NK-92 treated with Interleukin-12 subunit alpha and Interleukin-12 subunit beta, amount 100 ng/mL, for 24 hours (cell line): ENCODE measurements around the gene ADAM22.
"Not testable (repeated sequence)": the region's sequence is repeated elsewhere in the genome, so short reads cannot be mapped to it uniquely, and the experiment has no call there.

Experiments
- DNase-seq: peaks from one replicate; lab custom pipeline; 2025; lab: John Stamatoyannopoulos, UW

ADAM22 gene, protein sequence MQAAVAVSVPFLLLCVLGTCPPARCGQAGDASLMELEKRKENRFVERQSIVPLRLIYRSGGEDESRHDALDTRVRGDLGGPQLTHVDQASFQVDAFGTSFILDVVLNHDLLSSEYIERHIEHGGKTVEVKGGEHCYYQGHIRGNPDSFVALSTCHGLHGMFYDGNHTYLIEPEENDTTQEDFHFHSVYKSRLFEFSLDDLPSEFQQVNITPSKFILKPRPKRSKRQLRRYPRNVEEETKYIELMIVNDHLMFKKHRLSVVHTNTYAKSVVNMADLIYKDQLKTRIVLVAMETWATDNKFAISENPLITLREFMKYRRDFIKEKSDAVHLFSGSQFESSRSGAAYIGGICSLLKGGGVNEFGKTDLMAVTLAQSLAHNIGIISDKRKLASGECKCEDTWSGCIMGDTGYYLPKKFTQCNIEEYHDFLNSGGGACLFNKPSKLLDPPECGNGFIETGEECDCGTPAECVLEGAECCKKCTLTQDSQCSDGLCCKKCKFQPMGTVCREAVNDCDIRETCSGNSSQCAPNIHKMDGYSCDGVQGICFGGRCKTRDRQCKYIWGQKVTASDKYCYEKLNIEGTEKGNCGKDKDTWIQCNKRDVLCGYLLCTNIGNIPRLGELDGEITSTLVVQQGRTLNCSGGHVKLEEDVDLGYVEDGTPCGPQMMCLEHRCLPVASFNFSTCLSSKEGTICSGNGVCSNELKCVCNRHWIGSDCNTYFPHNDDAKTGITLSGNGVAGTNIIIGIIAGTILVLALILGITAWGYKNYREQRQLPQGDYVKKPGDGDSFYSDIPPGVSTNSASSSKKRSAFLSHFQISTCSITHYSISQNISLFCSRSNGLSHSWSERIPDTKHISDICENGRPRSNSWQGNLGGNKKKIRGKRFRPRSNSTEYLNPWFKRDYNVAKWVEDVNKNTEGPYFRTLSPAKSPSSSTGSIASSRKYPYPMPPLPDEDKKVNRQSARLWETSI

DNA sequence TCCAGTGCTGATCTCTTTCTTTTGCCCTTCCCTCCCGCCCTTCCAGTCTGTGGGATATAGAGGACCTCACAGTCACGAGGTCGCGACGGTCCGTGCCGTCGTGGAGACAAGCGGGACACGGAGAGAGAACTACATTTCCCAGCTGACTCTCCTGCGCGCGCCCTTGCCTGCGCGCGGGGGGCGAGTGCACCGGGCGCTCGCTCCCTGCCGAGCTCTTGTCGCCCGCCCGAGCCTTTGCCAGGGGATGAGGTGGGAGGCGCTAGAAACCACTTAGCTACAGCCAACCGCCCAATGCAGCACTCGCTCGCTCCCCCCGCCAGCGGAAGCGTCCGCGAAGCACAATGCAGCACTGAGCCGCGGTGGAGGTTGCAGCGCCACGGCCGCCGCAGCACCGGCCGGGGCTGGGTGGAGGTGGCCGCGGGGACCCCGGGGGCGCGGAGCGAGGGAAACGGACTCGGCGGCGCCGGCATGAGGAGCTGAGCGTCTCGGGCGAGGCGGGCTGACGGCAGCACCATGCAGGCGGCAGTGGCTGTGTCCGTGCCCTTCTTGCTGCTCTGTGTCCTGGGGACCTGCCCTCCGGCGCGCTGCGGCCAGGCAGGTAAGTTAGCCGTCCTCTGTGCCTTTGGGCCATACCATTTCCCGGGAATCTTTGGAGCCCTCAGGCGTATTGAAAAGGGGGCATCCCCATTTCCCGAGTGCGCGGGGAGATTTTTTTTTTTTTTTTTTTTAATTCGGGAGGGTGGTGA is at the start of gene ADAM22:
ADAM22 (plus strand) TSS at position 299 of the 746 bp plus-strand sequence; CDS start at position 514, 215 bp downstream.
- DNase-seq = peak; percentile 84

DNA sequence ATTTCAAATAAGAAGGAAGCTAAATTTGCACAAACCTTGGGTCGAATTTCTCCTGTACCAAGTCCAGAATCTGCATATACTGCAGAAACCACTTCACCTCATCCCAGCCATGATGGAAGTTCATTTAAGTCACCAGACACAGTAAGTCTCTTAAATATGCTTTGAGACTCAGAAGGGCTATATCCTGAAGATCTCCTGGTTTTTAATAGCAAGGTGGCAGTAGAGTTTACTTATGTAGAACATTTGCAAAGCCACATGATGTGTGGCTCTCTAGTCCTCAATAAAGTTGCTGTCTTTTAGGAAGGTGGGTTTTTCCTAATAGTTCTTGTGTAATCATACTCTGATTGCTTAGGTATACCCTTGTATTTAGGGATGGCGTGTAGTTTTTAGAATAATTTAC is 49.0 kb upstream of the ADAM22 start:
- no peak for DNase-seq

DNA sequence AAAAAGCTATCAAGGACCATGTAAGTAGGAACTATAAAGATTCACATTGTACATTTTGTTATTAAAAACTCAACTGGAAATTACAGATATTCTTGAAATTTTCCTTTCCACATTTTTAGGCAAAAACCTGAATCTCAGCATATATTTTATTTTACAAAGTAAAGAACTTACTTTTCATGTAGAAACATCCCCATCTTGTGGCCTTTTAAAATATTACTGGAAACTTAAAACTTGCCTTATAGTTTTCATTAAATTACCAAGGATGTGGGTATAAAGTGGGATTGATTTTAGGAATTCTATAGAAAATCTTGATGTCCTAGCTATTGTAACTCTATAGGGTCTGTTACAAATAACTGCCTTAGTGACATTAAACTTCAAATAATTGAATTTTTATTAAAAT is 47.2 kb upstream of the ADAM22 start:
- DNase-seq = no peak

DNA sequence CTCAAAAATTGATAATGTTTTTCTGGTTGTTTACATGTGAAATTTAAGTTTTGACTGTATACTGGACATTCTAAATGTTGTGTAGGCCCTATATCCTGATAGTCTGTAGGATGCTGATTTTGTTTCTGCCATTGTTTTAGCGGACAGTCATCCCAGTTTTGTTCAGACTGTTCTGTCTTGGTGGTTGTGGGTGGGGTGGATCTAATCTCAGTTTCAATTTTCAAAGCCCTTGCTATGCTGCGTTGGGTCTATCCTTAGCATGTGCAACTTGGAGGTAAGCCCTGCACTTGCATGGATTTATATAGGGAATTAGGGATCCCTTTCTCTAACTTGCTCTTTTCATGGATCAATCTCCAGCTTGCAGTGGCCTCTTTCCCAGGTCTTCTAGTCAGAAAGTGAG is 38.7 kb upstream of the ADAM22 start:
- no peak for DNase-seq

DNA sequence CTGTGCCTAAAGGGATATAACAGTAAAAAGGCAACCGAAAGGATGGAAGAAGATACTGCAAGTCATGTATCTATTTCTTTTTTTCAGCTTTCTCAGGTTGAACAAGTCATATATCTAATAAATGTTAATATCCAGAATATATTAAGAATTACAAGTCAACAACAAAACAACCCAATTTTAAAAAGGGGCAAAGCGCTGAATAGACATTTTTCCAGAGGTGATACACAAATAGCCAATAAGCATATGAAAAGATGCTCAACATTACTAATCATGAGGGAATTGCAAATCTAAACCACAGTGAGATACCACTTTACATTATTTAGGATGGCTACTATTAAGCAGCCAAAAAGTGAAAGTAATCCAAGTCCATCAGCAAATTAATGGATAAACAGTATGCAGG is 34.8 kb upstream of the ADAM22 start:
- DNase-seq = no peak

DNA sequence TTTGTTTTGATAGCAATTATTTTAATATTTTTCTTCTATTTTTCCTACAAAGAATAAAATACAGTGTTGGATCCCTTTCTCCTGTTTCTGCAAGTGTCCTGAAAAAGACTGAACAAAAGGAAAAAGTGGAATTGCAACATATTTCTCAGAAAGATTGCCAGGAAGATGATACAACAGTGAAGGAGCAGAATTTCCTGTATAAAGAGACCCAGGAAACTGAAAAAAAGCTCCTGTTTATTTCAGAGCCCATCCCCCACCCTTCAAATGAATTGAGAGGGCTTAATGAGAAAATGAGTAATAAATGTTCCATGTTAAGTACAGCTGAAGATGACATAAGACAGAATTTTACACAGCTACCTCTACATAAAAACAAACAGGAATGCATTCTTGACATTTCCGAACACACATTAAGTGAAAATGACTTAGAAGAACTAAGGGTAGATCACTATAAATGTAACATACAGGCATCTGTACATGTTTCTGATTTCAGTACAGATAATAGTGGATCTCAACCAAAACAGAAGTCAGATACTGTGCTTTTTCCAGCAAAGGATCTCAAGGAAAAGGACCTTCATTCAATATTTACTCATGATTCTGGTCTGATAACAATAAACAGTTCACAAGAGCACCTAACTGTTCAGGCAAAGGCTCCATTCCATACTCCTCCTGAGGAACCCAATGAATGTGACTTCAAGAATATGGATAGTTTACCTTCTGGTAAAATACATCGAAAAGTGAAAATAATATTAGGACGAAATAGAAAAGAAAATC is 26.7 kb upstream of the ADAM22 start:
- not testable (repeated sequence) for DNase-seq

DNA sequence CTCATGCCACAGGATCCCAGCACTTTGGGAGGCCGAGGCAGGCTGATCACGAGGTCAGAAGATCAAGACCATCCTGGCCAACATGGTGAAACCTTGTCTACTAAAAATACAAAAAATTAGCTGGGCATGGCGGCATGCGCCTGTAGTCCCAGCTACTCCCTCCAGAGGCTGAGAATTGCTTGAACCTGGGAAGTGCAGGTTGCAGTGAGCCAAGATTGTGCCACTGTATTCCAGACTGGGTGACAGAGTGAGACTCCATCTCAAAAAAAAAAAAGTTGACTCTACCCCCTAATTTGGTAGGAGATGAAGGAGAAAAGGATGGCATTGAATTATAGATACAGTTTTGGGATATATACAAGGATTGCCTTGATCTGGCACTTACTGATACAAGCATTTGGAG is 25.2 kb upstream of the ADAM22 start:
- DNase-seq = not testable (repeated sequence)

DNA sequence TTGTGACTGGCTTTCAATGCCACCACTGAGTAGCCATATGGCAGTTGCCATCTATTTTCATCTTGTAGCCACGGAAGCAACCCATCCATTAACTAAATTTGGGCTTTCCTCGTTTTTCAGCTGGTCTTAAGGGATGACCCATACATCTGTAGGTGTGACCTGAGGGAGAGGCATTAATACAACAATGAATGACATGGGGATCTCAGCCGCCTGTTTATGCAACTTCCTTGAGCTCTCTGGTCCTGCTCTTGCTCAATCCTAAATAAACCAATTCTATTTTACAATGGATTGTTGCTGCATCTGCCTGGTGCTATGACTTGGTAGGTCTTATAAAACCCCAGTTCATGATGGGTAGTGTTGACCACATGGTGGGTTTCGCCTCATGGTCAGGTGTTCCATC is 21.9 kb upstream of the ADAM22 start:
- no peak for DNase-seq

DNA sequence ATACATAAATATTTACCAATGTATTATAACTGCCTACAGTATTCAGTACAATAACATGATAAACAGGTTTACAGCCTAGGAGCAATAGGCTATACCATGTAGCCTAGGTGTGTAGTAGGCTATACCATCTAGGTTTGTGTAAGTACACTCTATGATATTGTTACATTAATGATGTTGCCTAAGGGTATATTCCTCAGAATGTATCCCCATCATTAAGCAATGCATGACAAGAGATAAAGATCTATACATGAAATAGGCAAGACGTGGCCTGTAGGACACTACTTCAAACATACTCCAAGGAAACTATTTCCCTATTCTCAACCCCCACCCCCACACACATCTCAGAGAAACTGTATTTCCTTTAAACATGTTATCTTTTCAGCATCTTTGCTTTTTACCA is 15.3 kb upstream of the ADAM22 start:
- no peak for DNase-seq

DNA sequence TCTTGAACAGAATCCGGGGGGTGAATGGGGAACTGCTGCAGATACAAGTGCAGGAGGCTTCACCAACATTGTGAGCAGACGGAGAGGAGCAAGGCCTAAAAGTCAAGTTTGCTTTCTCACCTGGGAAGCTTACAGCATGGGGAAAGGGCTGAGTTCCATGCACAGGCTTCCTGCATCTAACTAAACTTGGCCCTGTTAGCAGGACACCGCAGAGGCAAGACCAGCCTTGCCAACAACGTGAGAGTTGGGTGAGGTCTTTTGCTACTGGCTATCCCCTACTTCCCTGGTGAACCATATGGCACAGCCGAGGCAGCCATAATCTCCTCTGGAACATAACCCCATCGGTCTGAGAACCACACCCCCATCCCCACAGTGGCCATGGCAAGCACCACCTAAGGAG is 14.2 kb upstream of the ADAM22 start:
- no peak for DNase-seq

DNA sequence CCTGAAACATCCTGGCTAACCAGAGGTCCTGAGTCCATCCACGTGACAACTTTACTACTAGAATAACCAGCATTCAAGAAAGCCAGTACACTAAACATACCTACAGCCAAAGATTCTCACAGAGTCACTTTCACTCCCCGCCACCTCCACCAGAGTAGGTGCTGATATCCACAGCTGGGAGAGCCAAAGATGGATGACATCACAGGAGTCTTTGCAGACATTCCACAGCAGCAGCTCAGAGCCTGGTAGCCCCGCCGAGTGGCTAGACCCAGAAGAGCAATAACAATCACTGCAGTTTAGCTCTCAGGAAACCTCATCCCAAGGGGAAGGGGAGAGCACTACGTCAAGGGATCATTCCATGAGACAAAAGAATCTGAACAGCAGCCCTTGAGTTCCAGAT is 13.5 kb upstream of the ADAM22 start:
- DNase-seq = no peak

DNA sequence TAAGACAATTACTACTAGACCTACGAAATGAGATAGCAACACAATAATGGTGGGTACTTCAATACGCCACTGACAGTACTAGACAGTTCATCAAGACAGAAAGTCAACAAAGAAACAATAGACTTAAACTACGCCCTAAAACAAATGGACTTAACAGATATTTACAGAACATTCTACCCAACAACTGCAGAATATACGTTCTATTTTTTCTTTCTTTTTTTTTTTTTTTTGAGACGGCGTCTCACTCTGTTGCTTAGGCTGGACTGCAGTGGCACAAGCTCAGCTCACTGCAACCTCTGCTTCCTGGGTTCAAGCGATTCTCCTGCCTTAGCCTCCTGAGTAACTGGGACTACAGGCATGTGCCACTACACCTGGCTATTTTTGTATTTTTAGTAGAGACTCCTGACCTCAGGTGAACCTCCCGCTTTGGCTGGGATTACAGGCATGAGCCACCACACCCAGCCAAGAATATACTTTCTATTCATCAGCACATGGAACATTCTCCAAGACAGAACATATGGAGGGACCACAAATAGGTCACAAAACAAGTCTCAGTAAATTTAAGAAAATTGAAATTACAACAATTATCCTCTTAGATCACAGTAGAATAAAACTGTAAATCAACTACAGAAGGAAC is 11.2 kb upstream of the ADAM22 start:
- not testable (repeated sequence) for DNase-seq

DNA sequence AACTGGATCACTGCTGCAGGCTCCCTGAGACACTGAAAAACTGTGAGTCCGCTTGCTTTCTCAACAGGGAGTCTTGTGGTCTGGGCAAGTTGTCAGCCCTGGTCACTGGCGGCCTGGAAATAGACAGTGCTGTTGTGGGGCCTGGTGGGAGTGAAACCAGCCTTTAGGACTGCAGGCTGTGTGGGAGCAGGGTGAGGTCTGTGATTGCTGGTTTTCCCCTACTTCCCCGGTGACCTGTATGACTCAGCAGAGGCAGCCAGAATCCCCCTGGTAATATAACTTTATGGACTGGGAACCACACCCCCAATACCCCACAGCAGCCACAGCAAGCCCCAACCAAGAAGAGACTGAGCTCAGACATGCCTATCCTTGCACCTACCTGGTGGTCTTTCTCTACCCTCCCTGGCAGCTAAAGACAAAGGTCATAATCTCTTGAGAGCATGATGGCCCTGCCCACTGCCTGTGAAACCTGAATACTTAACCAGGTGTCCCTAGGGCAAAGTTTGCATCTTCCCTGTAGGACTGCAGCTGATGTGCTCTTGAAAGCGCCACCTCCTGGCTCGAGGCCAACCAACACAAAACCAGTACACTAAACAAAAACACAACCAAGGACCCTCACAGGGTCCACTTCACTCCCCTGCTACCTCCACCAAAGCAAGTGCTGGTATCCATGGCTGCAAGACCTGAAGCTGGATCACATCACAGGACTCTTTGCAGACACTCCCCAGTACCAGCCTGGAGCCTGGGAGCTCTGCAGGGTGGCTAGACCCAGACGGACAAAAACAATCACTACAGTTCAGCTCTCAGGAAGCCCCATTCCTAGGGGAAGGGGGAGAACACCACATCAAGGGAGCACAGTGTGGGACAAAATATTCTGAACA is 7.2 kb upstream of the ADAM22 start:
- no peak for DNase-seq

DNA sequence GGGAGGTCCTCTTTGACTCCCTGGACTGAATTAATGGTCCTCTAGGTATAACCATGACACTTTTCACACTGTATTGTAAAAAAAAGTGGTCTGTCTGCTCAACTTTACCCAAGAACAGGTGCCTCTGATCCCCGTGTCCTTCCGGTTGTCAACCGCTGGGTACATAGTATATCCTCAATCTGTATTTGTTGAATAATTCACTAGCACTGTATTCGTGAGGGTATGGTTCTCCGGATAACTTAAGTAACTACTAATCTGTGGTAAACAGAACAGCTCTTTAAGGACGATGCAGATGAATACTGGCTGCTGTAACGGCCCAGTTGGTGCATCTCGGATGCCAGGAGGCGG is 472 bp upstream of the ADAM22 start:
- DNase-seq = no peak

DNA sequence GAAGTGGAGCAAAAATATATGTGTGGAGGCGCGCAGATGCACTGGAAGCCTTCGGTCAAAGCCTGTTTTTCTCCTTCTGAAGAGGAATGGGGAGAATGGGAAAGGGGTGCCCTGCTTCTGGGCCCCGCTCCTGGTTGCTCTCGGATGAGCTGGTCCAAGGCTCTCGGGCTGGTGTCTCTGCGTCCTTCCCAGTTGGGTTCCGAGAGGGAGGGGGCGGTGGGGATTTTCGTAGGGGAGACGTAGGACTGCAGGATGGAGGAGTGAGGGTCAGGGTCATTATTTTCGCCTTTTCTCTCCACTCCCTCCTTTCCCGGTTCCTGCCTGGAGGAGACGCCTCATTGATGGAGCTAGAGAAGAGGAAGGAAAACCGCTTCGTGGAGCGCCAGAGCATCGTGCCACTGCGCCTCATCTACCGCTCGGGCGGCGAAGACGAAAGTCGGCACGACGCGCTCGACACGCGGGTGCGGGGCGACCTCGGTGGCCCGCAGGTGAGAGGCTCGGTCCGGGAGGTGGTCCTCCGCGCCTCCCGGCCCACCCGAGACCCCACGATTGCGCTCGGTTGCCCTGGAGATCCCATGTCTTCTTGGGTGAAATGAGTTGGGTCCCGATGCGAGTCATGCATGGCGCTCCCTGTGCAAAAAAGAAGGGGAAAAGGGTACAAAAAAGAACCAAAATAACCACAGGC is 790 bp downstream of the ADAM22 start:
- no peak for DNase-seq

DNA sequence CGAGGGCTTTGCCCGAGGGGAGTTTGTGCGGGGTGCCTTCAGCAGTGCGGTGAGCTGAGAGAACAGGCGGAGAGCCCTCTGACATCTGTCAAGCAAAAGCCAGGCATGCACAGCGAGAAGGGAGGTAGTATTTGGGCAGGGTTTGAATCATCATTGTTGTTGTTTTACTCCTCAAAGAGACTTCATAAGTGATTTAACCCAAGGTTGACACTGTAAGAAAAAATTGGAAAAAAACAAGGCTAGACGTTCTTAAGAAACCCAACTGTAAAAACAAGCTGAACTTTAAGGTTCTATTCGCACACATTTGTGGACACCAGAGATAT is 1.3 kb downstream of the ADAM22 start:
- DNase-seq = no peak

DNA sequence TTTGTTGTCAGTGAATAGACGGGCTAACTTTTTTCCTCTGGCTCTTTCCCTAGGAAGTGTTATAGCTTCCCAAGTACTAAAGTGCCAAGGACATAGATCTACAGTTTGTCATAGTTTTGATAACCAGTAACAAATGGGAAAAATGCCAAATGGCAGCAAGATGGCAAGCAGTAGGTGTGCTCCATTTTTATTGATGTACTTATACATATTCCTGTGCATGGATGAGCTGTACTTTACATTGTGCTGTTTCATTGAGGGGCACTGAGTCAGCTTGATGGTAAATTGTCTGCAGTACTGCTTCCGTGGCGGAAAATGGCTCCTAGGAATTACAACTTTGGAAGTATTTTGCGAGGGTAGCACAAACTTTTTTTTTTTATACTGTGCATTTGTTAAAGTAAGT is 7.1 kb downstream of the ADAM22 start:
- DNase-seq = no peak

DNA sequence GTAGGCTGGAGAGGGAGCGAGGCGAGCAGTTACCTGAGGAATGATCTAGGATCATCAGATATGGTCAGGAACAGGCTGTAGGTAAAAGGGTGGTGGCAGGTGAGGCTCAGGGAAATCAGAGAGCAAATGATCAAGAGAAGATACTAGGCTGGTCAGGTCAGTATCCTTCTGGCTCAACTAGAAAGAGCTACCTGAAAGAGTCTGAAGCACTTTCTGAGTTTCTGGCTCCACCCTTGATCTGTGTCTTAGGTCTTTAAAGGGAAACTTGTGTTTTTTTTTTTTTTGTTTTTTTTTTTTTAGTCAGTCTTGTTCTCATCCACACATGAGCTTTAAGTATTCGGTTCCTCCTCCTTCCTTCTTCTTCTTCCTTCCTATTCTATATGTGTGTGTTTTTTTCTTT is 10.5 kb downstream of the ADAM22 start:
- no peak for DNase-seq

DNA sequence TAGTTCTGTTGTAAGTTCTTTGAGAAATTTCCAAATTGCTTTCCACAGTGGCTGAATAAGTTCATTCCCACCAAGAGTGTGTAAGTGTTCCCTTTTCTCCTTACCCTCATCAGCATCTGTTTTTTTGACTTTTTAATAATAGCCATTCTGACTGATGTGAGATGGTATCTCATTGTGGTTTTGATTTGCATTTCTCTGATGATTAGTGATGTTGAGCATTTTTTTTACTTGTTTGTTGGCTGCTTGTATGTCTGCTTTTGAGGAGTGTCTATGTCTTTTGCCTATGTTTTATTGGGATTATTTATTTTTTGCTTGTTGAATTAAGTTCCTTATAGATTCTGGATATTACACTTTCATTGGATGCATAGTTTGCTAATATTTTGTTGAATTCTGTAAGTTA is 11.9 kb downstream of the ADAM22 start:
- DNase-seq = not testable (repeated sequence)

DNA sequence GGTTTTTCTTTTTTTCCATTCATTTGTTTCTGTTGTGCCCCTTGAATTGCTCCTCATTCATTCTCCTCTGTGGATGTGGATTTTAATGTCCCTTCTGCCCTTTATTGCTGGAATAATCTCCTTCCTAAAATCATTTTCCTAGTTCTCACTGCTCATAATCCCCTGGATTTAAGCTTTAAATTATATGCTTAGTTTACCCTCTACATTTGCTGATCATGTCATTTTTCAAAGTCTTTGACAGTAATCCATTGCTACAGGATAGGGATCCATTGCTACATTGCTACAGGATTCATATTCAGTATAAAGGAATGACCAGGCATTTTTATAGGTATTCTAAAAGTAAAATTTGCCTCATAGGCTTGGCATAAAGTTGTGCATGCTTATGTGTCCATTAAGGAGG is 14.3 kb downstream of the ADAM22 start:
- no peak for DNase-seq
